UCSD-AML1 (cell line): ENCODE results near the gene KCNMB2.

Source experiments
- DNase-seq: peaks from one replicate; lab custom pipeline; 2025; ENCODE audit not compliant: unreplicated experiment; lab: John Stamatoyannopoulos, UW

Gene KCNMB2

GRCh38 chr3:178748874-178749273, 212.6 kb downstream of the KCNMB2 start:
- no peak for DNase-seq

GRCh38 chr3:178749471-178749870, 213.2 kb downstream of the KCNMB2 start:
- DNase-seq: no peak

DNA sequence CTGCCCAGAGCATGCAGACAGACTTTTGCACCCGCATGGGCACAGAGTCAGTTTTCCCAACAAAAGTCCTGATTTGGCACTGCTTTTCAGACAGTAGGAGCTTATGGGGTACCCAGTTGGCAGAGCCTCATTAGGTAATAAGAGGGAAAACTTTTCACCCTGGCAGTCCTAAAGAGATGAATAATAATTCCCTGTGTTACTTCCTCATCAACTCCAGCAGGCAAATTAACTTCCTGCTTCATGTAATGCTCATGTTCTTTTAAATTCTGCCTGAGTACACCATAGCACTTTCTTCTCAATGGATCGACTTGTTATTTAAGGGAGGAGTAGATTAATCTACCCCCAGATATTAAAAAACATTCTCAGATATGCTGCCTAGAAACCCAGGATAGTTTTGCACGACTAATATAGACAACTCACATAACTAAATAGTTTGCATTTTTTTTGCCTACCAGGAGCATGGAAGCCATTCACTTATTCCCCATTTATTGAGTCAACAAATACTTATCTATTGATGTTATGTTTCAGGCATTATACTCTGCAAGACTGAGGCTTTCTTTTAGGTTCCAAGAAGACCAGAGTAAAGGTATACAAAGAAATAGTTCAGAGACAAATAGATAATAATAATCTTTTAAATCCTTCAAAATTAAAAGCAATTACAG, 214.5 kb downstream of the KCNMB2 start:
- DNase-seq: no peak

- DNase-seq: no peak
These were observed 216.6 kb downstream of the KCNMB2 start for GRCh38 chr3:178752843-178753242.

DNA sequence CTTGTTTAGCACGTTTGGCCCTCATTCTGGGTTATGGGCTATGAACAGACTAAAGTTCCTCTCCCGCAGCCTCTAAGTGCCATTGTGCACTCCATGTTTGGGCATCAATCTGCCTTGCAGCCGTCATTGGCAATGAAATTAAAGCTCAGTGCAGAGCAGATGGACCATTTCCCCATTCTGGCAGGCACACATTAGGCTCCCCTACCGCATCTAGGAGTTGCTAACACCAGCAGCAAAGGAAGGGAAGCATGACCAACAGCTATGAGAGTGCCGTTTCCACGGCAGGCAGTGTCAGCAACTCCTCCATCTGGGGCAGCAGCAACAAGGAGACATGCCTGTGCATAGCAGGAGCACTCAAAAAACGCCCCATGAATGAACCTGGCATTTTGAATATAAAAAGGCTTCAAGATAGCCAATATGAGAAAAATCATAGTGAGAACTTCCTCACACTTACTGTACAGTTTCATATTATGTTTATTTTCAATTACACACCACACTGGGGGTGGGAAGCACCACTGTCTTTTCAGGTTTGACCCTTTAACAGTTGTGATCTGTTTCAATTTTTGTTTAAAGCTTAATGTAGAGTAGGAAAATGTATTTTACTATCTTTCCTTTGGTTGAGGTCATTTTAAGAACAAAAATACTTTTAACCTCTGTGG, 218.7 kb downstream of the KCNMB2 start:
- DNase-seq: no peak

DNA sequence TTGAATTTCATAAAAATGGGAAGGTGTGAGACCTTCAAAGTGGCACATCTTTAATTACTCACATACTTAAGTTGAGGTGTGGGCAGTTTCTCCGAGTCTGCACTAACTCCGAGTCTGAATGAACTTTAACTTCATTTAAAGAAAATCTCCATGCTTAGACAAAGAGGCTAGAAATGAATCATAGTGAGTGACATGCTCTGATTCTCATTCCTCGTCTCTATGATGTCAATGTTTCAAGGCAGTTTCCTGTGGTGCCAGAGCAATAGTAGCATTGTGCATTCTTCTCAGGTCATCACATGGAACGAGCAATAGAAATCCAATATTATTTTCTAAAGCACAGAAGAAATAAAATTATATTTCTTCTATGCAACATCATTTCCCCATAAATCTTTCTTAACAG, 224.8 kb downstream of the KCNMB2 start:
- no peak for DNase-seq

DNA sequence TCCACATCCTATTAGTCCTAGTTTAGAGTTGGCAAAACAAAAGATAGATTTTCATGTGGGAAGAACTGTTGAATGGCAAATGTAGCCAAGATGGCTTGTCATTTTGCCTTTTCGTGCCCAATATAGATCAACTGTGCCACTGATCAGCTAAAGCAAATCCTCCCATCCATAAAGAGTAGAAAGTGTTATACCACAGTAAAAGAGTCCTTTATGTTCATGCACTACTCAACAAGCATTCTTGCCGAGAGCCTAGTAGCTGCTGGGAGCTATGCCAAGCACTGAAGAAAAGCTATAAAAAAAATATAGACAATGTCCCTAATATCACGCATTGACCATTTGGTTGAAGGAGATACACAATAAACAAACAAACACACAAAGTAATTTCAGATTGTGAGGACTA, 225.2 kb downstream of the KCNMB2 start:
- no peak for DNase-seq

GRCh38 chr3:178762385-178762784, 226.1 kb downstream of the KCNMB2 start:
- no peak for DNase-seq

DNA sequence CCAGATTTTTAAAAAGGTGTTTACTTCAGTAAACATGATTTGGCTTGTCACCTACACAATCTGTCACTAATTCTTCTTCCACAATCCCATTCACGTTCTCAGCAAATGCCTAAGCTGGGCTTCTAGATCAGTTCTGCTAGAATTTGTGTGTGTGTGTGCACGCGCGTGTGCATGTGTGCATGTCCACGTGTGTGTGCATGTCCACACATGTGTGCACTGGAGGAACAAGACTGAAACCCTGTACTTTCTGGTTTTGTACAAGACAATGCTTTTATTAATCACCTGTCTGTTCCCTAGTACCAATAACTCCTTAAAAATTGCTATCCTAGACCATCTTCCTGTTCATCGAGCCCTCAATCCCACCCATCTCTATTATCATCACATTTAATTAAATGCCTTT, 229.2 kb downstream of the KCNMB2 start:
- DNase-seq: no peak

DNA sequence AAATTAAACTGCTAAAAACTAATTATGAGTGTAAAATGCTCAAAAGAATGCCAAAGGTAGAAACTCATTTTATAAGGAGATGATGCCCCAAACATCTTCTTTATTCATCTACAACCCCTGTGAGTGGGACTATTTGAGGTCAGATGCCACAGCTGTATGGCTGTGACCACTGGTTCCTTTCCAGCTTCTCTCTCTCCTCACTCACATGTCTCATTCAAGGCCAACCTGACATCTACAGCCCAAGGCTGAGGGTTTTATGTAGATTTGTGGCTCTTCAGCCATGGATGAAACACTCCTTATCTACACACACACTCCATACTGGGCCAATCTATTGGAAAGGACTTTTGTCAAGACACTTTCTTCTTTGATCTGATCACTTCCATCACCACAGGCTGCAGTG, 231.3 kb downstream of the KCNMB2 start:
- DNase-seq: no peak

GRCh38 chr3:178768072-178768864, 232.0 kb downstream of the KCNMB2 start:
- DNase-seq: no peak

GRCh38 chr3:178771511-178771910, 235.3 kb downstream of the KCNMB2 start:
- no peak for DNase-seq

- no peak for DNase-seq
These were observed 236.5 kb downstream of the KCNMB2 start for GRCh38 chr3:178772746-178773145.

GRCh38 chr3:178773358-178773757, 237.1 kb downstream of the KCNMB2 start:
- no peak for DNase-seq

DNA sequence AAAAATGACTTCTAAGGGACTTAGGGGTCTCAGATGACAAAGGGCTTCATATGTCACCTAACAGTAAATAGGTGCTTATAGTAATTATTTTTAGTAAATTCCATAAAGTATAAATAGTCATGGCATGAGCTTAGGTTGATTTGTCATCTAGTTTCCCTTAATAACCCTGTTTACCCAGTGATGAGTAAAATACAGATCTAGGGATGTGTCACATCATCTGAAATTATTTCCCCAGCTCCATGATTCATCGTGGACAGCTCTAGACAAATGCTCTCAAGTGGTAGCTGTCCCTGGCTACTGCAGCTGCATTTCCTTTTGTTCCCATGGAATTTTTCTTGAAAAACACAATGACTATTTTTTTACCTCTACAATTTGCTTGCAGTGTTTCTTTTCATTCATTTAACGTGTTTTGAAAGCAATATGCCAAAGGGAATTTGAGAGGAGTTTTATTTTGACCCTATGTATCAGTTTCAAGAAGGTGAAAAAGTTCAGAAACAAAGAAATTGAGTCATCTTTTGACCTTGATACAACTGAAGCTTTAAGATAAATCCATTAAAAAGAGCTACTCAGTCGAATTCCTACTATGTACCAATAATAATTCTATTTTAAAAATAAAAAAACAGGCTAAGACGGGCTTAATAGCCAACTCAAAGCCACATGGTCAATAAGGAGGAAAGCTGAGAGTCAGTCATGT, 241.6 kb downstream of the KCNMB2 start:
- DNase-seq: no peak

GRCh38 chr3:178778589-178778988, 242.4 kb downstream of the KCNMB2 start:
- no peak for DNase-seq

DNA sequence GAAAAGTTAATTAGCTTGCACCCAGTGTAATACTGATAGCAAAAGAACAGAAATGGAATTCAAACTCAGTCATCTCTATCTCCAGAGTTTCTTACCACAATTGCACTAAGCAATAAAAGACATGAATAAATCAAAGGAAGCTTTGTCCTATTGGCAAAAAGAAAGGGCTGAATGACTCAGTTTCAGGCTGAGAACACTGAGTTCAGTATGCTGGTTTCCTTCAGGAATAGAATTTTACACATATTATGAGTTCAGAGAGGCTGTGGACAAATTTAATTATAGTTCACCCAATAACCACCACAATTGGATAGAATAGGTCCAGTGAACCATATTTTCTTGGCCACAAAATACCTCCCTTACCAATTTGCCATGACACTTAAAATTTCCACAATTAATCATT, 249.7 kb downstream of the KCNMB2 start:
- DNase-seq: no peak

DNA sequence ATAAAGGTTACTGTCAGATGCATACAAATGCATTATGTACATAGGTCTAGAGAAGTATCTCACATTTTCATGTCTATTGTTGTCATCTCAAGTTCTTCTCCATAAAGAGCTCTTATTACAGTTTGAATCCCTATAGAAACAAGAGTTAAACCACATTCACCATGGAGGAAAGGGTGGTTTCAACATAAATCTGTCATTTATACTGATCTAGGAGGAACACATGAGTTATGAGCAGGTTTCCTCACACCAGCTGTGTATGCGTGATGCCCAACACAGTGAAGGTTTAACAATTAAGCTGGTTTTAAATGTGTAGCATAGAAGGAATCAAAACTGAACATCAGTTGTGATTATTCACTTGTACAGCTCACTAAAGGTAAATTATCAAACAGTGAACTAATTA, 251.7 kb downstream of the KCNMB2 start:
- DNase-seq: no peak

DNA sequence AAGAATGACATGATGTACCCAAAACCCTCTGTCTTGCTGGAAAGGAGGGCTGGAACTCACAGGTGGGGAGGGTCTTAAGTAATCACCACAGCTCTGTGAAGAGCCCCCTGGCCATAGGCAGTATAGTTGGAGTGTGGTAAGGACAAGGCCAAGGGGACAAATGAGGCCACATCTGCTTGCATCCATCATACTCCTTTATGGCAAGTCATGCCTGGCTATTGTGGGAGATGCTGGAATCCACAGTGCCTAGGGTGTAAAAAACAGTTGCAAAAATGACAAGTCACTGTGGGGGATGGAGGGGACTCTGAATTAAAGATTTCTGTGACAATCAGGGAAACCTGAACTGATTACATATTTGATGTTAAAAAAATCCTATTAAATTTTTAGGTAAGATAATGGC, 258.5 kb downstream of the KCNMB2 start:
- no peak for DNase-seq

GRCh38 chr3:178795349-178795748, 259.1 kb downstream of the KCNMB2 start:
- DNase-seq: no peak

DNA sequence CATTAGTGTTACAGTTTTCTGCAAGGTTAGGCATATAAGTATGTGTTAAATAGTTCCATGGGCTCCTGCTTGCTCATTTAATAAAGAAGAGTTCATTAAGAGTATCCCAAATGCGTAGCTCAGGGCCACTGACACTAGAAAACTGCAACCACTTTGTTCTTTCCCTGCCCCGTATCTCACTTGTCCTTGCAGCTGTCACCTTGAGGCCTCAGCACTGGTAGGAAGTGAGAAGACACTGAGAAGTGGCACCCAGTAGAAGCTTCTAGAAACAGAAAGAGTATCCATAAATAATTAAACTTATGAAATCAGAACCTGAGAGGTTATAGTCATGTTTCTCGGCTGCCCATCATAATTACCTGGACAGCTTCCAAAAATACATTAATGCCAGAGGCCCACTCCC, 266.0 kb downstream of the KCNMB2 start:
- DNase-seq: no peak
